Erythroblast (primary cell): ENCODE data around the gene MRGPRG.

Experiments
- GATA1 ChIP-seq: IDR thresholded peaks from 2 replicates; pipeline ENCODE4 v1.6.1; 2011; ENCODE audit warnings: low read depth, mild to moderate bottlenecking, control low read depth, low read length, moderate library complexity
- POLR2A ChIP-seq: IDR thresholded peaks from 2 replicates; pipeline ENCODE4 v1.6.1; 2011; ENCODE audit warnings: mild to moderate bottlenecking, low read length

- TF ChIP-seq POLR2A (no peak), GATA1 (no peak)
Measured at GRCh38 chr11:3243880-3244279, 25.3 kb upstream of the MRGPRG start.
